Bronchus fibroblast of lung (primary cell): ENCODE data around the gene MYRIP. TPM values are rescaled to one million over a fixed set of nuclear protein-coding genes. Genes with fewer than 3 reads are reported as not detected.

ENCODE experiments used
- total RNA-seq: library from RNA; depleted of rRNA; stranded (reverse); fragments of >200 nt; gene quantifications from 2 replicates; pipeline ENCODE4 v1.2.3, GENCODE V29; 2015

Gene MYRIP
- total RNA-seq = not detected in 2 replicates

DNA sequence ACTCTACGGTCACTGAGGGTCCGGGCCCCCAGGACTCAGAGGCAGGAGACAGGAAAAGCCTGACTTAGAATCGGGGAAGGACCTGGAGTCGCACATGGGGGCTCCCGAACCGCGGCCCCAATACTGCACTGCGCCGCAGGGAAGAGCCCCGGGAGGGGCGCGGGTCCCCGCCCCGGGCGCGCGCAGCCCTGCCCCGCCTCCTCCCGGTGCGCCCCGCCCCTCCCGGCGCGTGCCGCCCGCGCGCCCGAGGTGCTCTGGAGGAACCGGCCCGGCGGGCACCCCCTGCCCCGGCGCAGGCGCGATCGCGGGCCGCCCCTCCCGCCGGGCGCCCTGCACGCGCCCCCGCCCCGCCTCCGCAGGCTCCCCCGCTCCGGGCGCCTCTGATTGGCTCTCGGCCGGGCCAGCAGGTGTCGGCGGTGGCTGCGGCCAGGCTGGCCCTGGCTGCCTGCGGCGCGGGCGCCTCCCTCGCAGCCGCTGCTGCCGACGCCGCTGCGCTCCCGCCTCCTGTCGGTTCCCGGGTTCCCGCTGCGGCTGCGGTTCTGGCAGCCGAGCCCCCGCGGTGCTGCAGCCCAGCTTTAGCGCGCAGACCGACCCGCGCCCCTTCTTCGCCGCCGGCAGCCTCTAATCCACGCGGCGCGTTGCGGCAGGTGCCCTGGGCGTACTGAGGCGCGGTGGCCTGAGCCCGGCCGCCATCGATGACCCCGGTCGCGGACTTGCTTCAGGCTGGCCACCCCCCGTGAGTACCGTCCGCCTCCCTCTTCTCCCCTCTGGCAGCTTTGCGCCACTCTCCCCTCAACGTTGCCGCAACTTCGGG is at the start of gene MYRIP:
Gene MYRIP (plus strand): TSS at position 429 of the 814 bp plus-strand sequence. CDS start 91,208 bp downstream, outside the sequence.

GRCh38 chr3:40309418-40309924 is 500.1 kb downstream of the MYRIP start, which contains the start of gene EIF1B:
Gene EIF1B (plus strand): TSS chr3:40309707. CDS start chr3:40309942, 235 bp downstream.

